ENCODE results near the gene NIPSNAP2. TPM values are rescaled to one million over a fixed set of nuclear protein-coding genes. Genes with fewer than 3 reads are reported as not detected.

The NIPSNAP2 gene
- polyA plus RNA-seq, 2 of the 4 experiments (the other 2 are of a cell fraction) = 48.2 to 135 TPM

GRCh38 chr7:55917771-55918170, 46.6 kb upstream of the NIPSNAP2 start:
- Histone ChIP-seq H3K27ac (no peak overlapping the region), H3K4me2 (no peak overlapping the region), H3K9me3 (0 out of 3 replicates have a peak, but pooled peaks cover 8% of the 10 kb centered on the region), H3K4me1 (peaks cover 1% of the 10 kb centered on the region; the same call in 1 of the 3 replicates), H3K4me3 (no peak overlapping the region)
- FAIRE-seq (no peak), ATAC-seq (no peak), DNase-seq (ENCODE audit: low read depth in 1 of 2, low spot score in 1 of 2) (no peak)
- ChIA-PET POLR2A (no interaction called here), CTCF (no interaction called here)
- TF ChIP-seq EHMT2 (IDR thresholded peaks at IDR 0.05; ENCODE audit: low read depth) = no peak
- 88% methylated on average over 1 of the region's 1 CpG for WGBS (ENCODE audit: missing lambda C conversion rate)

DNA sequence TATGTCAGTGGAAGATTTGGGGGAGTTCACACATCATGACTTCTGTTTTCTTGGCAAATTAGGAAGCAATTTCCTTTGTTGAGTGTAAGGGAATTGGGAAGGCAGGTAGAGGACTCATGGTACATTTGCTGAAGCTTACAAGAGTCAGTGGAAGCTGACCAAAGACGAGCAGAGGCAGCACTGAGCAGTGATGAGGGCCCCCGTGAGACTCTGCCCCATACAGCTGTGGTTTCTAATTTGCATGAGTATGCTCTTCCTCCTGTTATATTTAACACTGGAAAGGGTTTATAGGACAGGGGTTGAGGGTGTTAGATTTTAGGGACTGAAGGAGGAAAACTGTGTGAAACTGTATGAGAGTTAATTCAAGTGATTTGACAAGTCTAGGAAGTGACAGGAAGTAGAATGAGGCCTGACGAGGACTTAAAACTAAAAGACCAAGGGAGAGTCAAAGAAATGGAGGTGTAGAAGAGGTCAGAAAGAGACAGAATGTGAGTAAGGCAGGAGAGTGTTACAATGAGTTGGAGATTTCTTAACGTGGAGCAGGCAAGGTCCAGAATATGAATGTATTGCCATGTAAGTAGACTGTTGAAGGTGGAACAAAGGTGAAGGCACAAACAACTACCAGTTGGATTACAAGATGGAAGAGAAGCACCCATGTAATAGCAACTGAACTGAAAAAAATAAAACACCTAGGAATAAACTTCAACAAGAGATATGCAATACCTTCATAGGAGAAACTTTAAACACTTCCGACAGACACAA, 36.2 kb upstream of the NIPSNAP2 start:
- FAIRE-seq = no peak
- no peaks in the 10 kb centered on the region for H3K4me1 ChIP-seq
- DNase-seq (ENCODE audit: low read depth in 1 of 2, low spot score in 1 of 2) = no peak
- ChIA-PET CTCF (interaction anchor here (1.2 kb wide), 1 partner anchor 36 kb away, joined by 3 read pairs; the partner anchor contains the start of gene NIPSNAP2), POLR2A (no interaction called here)
- H3K9me3 ChIP-seq = peaks cover 8% of the 10 kb centered on the region; the same call in 2 of the 3 replicates
- 55% methylated on average over 5 of the region's 5 CpGs for WGBS (ENCODE audit: missing lambda C conversion rate)
- TF ChIP-seq HEYL (CRISPR knock-in tag; IDR thresholded peaks at IDR 0.05) (no peak), FOSL2 (IDR thresholded peaks at IDR 0.05) (no peak), FOSL2 (CRISPR knock-in tag; IDR thresholded peaks at IDR 0.05) (no peak), MAX (IDR thresholded peaks at IDR 0.05) (no peak), FOSB (CRISPR knock-in tag; IDR thresholded peaks at IDR 0.05) (no peak), CHD4 (IDR thresholded peaks at IDR 0.05; ENCODE audit: borderline replicate concordance) (no peak), BCL3 (IDR thresholded peaks at IDR 0.05) (no peak), HOXB13 (CRISPR knock-in tag; IDR thresholded peaks at IDR 0.05; ENCODE audit: low read depth) (no peak), ATOH8 (CRISPR knock-in tag; IDR thresholded peaks at IDR 0.05; ENCODE audit: low read depth) (no peak), ESRRA (IDR thresholded peaks at IDR 0.05; ENCODE audit: borderline replicate concordance, low read length) (no peak), CHD2 (IDR thresholded peaks at IDR 0.05; ENCODE audit: low read length, partially characterized antibody) (no peak), PHF8 (IDR thresholded peaks at IDR 0.05; ENCODE audit: borderline replicate concordance, low read depth) (no peak), KDM1A (IDR thresholded peaks at IDR 0.05; ENCODE audit: low read depth) (no peak), KDM5A (IDR thresholded peaks at IDR 0.05) (no peak), E2F6 (IDR thresholded peaks at IDR 0.05; ENCODE audit: borderline replicate concordance, low read depth) (no peak), SREBF2 (IDR thresholded peaks at IDR 0.05) (no peak), JUNB (IDR thresholded peaks at IDR 0.05) (no peak), ZFP36 (IDR thresholded peaks at IDR 0.05; ENCODE audit: borderline replicate concordance, partially characterized antibody) (no peak), HDAC2 (IDR thresholded peaks at IDR 0.05) (no peak)
- TF ChIP-seq, protein P1, sequence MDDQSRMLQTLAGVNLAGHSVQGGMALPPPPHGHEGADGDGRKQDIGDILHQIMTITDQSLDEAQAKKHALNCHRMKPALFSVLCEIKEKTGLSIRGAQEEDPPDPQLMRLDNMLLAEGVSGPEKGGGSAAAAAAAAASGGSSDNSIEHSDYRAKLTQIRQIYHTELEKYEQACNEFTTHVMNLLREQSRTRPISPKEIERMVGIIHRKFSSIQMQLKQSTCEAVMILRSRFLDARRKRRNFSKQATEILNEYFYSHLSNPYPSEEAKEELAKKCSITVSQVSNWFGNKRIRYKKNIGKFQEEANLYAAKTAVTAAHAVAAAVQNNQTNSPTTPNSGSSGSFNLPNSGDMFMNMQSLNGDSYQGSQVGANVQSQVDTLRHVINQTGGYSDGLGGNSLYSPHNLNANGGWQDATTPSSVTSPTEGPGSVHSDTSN (IDR thresholded peaks at IDR 0.05) = no peak
- TF ChIP-seq, protein P2, sequence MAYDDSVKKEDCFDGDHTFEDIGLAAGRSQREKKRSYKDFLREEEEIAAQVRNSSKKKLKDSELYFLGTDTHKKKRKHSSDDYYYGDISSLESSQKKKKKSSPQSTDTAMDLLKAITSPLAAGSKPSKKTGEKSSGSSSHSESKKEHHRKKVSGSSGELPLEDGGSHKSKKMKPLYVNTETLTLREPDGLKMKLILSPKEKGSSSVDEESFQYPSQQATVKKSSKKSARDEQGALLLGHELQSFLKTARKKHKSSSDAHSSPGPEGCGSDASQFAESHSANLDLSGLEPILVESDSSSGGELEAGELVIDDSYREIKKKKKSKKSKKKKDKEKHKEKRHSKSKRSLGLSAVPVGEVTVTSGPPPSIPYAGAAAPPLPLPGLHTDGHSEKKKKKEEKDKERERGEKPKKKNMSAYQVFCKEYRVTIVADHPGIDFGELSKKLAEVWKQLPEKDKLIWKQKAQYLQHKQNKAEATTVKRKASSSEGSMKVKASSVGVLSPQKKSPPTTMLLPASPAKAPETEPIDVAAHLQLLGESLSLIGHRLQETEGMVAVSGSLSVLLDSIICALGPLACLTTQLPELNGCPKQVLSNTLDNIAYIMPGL (CRISPR knock-in tag; IDR thresholded peaks at IDR 0.05; ENCODE audit: borderline replicate concordance) = no peak
- H3K4me3 ChIP-seq = no peak overlapping the region
- H3K4me2 ChIP-seq = no peak overlapping the region
- ATAC-seq = no peak
- H3K27ac ChIP-seq = no peak overlapping the region

Data from A549 (cell line).